Neural progenitor cell (in vitro differentiated cells): ENCODE data around the gene TPBGL. TPM values are rescaled to one million over a fixed set of nuclear protein-coding genes. Genes with fewer than 3 reads are reported as not detected.

Source experiments
- DNase-seq: peaks from one replicate; pipeline ENCODE4 v3.0.0-alpha.2; 2016; ENCODE audit warnings: low spot score
- H2AFZ ChIP-seq: fragments of 200-600 bp; sonication (generic); replicated peaks from 2 replicates; pipeline ENCODE4 v1.6.1; 2016; ENCODE audit warnings: antibody characterized with exemption
- H3F3A ChIP-seq: fragments of 200-600 bp; sonication (generic); 2 replicates; pipeline ENCODE4 v1.6.1; 2016; ENCODE audit warnings: antibody characterized with exemption, low read depth
- H3K27ac ChIP-seq: fragments of 200-600 bp; sonication (generic); 2 replicates; pipeline ENCODE4 v1.5.1; 2016; ENCODE audit warnings: mild to moderate bottlenecking
- H3K27me3 ChIP-seq: fragments of 200-600 bp; sonication (generic); 2 replicates; pipeline ENCODE4 v1.6.1; 2016; ENCODE audit warnings: mild to moderate bottlenecking, moderate library complexity
- H3K36me3 ChIP-seq: fragments of 200-600 bp; sonication (generic); 2 replicates; pipeline ENCODE4 v1.5.1; 2016
- H3K4me1 ChIP-seq: fragments of 200-600 bp; sonication (generic); 2 replicates; pipeline ENCODE4 v1.6.1; 2016; ENCODE audit warnings: mixed run types
- H3K4me2 ChIP-seq: fragments of 200-600 bp; sonication (generic); 2 replicates; pipeline ENCODE4 v1.6.1; 2016
- H3K4me3 ChIP-seq: fragments of 200-600 bp; sonication (generic); 2 replicates; pipeline ENCODE4 v1.5.1; 2016
- H3K79me2 ChIP-seq: fragments of 200-600 bp; sonication (generic); 2 replicates; pipeline ENCODE4 v1.6.1; 2016; ENCODE audit warnings: low read depth
- H3K9ac ChIP-seq: fragments of 200-600 bp; sonication (generic); 2 replicates; pipeline ENCODE4 v1.6.1; 2016
- H3K9me3 ChIP-seq: fragments of 200-600 bp; sonication (generic); 2 replicates; pipeline ENCODE4 v1.5.1; 2016; ENCODE audit warnings: low read depth
- H4K20me1 ChIP-seq: fragments of 200-600 bp; sonication (generic); 2 replicates; pipeline ENCODE4 v1.6.1; 2016; ENCODE audit warnings: low read depth
- H3K27ac Mint-ChIP-seq: 3 replicates; pipeline ENCODE4 v1.8.0; 2021; ENCODE audit warnings: mixed read lengths
- H3K27me3 Mint-ChIP-seq: 2 replicates; pipeline ENCODE4 v1.8.0; 2022; ENCODE audit warnings: low read depth, mild to moderate bottlenecking, inconsistent platforms, moderate library complexity, mixed read lengths; ENCODE audit not compliant: insufficient read depth
- H3K36me3 Mint-ChIP-seq: 3 replicates; pipeline ENCODE4 v1.8.0; 2021; ENCODE audit warnings: mixed read lengths
- H3K4me1 Mint-ChIP-seq: 3 replicates; pipeline ENCODE4 v1.8.0; 2021; ENCODE audit warnings: mixed read lengths
- H3K4me3 Mint-ChIP-seq: 3 replicates; pipeline ENCODE4 v1.8.0; 2021; ENCODE audit warnings: mild to moderate bottlenecking, moderate library complexity, mixed read lengths
- H3K9me3 Mint-ChIP-seq: 3 replicates; pipeline ENCODE4 v1.8.0; 2020; ENCODE audit warnings: mixed read lengths
- CTCF ChIP-seq: fragments of 200-600 bp; sonication (generic); IDR thresholded peaks from 2 replicates; pipeline ENCODE4 v1.5.1; 2017; ENCODE audit warnings: antibody characterized with exemption, mild to moderate bottlenecking
- EZH2 ChIP-seq: fragments of 200-600 bp; sonication (generic); IDR thresholded peaks from 2 replicates; pipeline ENCODE4 v1.6.1; 2017; ENCODE audit warnings: antibody characterized with exemption, mild to moderate bottlenecking, moderate library complexity
- EZH2phosphoT487 ChIP-seq: fragments of 200-600 bp; sonication (generic); IDR thresholded peaks from 2 replicates; pipeline ENCODE4 v1.6.1; 2017; ENCODE audit warnings: antibody characterized with exemption
- total RNA-seq: library from RNA; depleted of rRNA; stranded (reverse); fragments of >200 nt; gene quantifications from 2 replicates; pipeline ENCODE4 v1.2.3, GENCODE V29; 2015; ENCODE audit warnings: low replicate concordance

Gene TPBGL
- total RNA-seq, 1 donor from 2014 or later: not detected

GRCh38 chr11:75229466-75229865 lies 11.1 kb upstream of the TPBGL start:
- no peaks in the 10 kb centered on the region for H3F3A ChIP-seq
- H3K9ac ChIP-seq: no peak overlapping the region
- no peaks in the 10 kb centered on the region for H3K4me1 ChIP-seq
- no peak overlapping the region for H3K4me2 ChIP-seq
- Mint-ChIP-seq H3K9me3 (no peaks in the 10 kb centered on the region), H3K27ac (no peak overlapping the region), H3K36me3 (no peaks in the 10 kb centered on the region), H3K4me3 (no peak overlapping the region), H3K27me3 (peaks cover 14% of the 10 kb centered on the region), H3K4me1 (peaks cover 6% of the 10 kb centered on the region)
- TF ChIP-seq EZH2 (no peak), EZH2phosphoT487 (no peak), CTCF (no peak)
- peaks cover 14% of the 10 kb centered on the region for H4K20me1 ChIP-seq
- H3K27ac ChIP-seq: no peak overlapping the region
- no peak for DNase-seq
- H3K27me3 ChIP-seq: no peaks in the 10 kb centered on the region
- no peaks in the 10 kb centered on the region for H3K79me2 ChIP-seq
- no peaks in the 10 kb centered on the region for H3K9me3 ChIP-seq
- H2AFZ ChIP-seq: no peak overlapping the region
- H3K4me3 ChIP-seq: no peak overlapping the region
- H3K36me3 ChIP-seq: no peaks in the 10 kb centered on the region

DNA sequence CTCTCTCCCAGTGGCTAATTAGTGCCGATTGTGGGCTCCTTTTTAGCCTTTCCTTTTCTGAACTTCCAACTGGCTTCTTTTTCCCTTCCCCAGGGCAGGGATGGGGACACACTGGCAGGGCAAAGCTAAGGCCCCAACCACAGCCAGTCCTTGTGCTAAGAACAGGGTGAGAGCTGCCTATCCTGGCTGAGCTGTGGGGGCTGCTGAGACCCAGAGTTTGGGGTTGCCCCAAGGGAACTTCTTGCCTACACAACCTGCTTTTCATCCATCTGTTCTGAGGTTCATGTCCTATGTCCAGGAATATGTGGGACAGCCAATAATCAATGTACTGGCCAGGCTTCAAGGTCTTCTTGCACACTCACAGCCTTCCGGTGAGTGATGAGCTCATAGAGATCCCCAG lies 10.0 kb upstream of the TPBGL start:
- Mint-ChIP-seq H3K4me1 (peaks cover 2% of the 10 kb centered on the region), H3K9me3 (no peaks in the 10 kb centered on the region), H3K27me3 (peaks cover 8% of the 10 kb centered on the region), H3K36me3 (no peaks in the 10 kb centered on the region), H3K4me3 (no peak overlapping the region), H3K27ac (no peak overlapping the region)
- no peak overlapping the region for H3K27ac ChIP-seq
- H3K4me3 ChIP-seq: no peak overlapping the region
- TF ChIP-seq EZH2phosphoT487 (no peak), EZH2 (no peak), CTCF (no peak)
- H3K9ac ChIP-seq: no peak overlapping the region
- no peaks in the 10 kb centered on the region for H3K4me1 ChIP-seq
- H3F3A ChIP-seq: no peaks in the 10 kb centered on the region
- no peak for DNase-seq
- no peak overlapping the region for H3K4me2 ChIP-seq
- peaks cover 18% of the 10 kb centered on the region for H4K20me1 ChIP-seq
- no peaks in the 10 kb centered on the region for H3K79me2 ChIP-seq
- H3K27me3 ChIP-seq: no peaks in the 10 kb centered on the region
- no peak overlapping the region for H2AFZ ChIP-seq
- no peaks in the 10 kb centered on the region for H3K9me3 ChIP-seq
- H3K36me3 ChIP-seq: no peaks in the 10 kb centered on the region

DNA sequence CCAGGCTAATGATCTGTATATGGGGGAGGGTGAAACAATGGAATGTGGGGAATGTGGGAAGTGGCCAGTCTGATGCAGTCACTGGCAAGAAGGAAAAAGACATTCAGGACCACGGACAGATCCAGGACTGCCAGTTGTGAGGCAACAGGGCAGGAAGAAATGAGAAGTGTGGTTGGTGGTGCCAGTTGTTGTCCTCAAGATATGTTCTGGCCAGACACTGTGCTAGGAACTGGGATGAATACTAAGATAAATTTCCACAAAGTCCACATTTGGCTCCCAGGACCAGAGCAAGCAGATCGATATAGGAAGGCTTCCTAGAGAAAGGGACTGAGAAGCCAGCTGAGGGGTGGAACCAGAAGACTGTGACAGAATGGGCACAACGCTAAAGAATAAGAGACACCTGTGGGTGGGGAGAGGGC lies 6.8 kb upstream of the TPBGL start:
- Mint-ChIP-seq H3K4me1 (peaks cover 7% of the 10 kb centered on the region), H3K36me3 (no peaks in the 10 kb centered on the region), H3K9me3 (no peaks in the 10 kb centered on the region), H3K27ac (no peak overlapping the region), H3K27me3 (peaks cover 13% of the 10 kb centered on the region), H3K4me3 (peak overlapping the region; percentile 30)
- H3K36me3 ChIP-seq: no peaks in the 10 kb centered on the region
- H2AFZ ChIP-seq: no peak overlapping the region
- H4K20me1 ChIP-seq: peaks cover 24% of the 10 kb centered on the region
- H3K4me1 ChIP-seq: no peaks in the 10 kb centered on the region
- no peak overlapping the region for H3K4me3 ChIP-seq
- DNase-seq: peak; percentile 92
- H3K9me3 ChIP-seq: no peaks in the 10 kb centered on the region
- H3K27ac ChIP-seq: no peak overlapping the region
- TF ChIP-seq EZH2phosphoT487 (no peak), EZH2 (no peak), CTCF (no peak)
- no peak overlapping the region for H3K4me2 ChIP-seq
- H3K9ac ChIP-seq: no peak overlapping the region
- no peaks in the 10 kb centered on the region for H3F3A ChIP-seq
- H3K79me2 ChIP-seq: no peaks in the 10 kb centered on the region
- H3K27me3 ChIP-seq: peaks cover 17% of the 10 kb centered on the region
